ENCODE measurements around the gene PAH. TPM values are rescaled to one million over a fixed set of nuclear protein-coding genes. Genes with fewer than 3 reads are reported as not detected.
A peak's percentile ranks its signal among the peaks of the same experiment; 100 is the strongest.

The PAH gene
- total and polyA plus RNA-seq, 2 of the 4 experiments (the other 2 are of a cell fraction): not detected

- ChIA-PET POLR2A (ENCODE audit: unreplicated experiment) (no interaction called here), CTCF (no interaction called here)
- no TSS peak for BruUV-seq (replicated peaks)
- no peak overlapping the region for H2BK120ac ChIP-seq (ENCODE audit: low read depth, low read length)
- peak overlapping the region; percentile 37 for H2AK9ac ChIP-seq (replicated peaks; ENCODE audit: low read depth, low read length, poor library complexity)
- H3K27ac ChIP-seq (ENCODE audit: insufficient read depth, low read length): no peak overlapping the region
- WGBS, 2 experiments (ENCODE audit: extremely low coverage in 2 of 2, insufficient read length in 1 of 2): 2% methylated on average over 34 of the region's 83 CpGs; no CpG with 5 or more reads in 1 of the 2 experiments
- intact Hi-C loops (cut with micrococcal nuclease) (no loop called here), dilution Hi-C loops (cut with HindIII; ENCODE audit: low sequenced_read_pairs, unreplicated experiment) (no loop called here), in situ Hi-C loops (cut with MboI; ENCODE audit: low sequenced_read_pairs) (no loop called here)
- H2BK5ac ChIP-seq (ENCODE audit: low read depth, low read length, poor library complexity, severe bottlenecking): no peak overlapping the region
- no peak overlapping the region for H4K5ac ChIP-seq (ENCODE audit: low read depth, low read length)
- H3K4me1 ChIP-seq (ENCODE audit: control insufficient read depth, insufficient read depth, low read length): no peaks in the 10 kb centered on the region
- H3K4me2 ChIP-seq (ENCODE audit: low read depth, low read length): peak overlapping the region; percentile 79
- peak overlapping the region; percentile 77 for H2AFZ ChIP-seq (replicated peaks; ENCODE audit: low read length, poor library complexity)
- no peak overlapping the region for H4K8ac ChIP-seq (ENCODE audit: low read depth in 2 of 2, low read length in 2 of 2)
- H2BK15ac ChIP-seq (ENCODE audit: low read depth, low read length): no peak overlapping the region
- DNase-seq (peak; percentile 19), ATAC-seq (ENCODE audit: low read depth) (peak; percentile 65)
- no peaks in the 10 kb centered on the region for H3K9me1 ChIP-seq (ENCODE audit: insufficient read depth, low read length)
- no peak overlapping the region for H3K56ac ChIP-seq (ENCODE audit: extremely low read depth, insufficient read depth, low read length)
- TF ChIP-seq MAZ (IDR thresholded peaks at IDR 0.05; ENCODE audit: borderline replicate concordance, low read depth, low read length) (no peak), USF2 (IDR thresholded peaks at IDR 0.05; ENCODE audit: low read depth, low read length) (no peak), BHLHE40 (IDR thresholded peaks at IDR 0.05; ENCODE audit: low read depth, low read length) (no peak), RCOR1 (IDR thresholded peaks at IDR 0.05; ENCODE audit: insufficient replicate concordance, low read length) (no peak), POLR2A (IDR thresholded peaks at IDR 0.05; ENCODE audit: low read depth, low read length) (no peak)
- TF ChIP-seq, protein P1, sequence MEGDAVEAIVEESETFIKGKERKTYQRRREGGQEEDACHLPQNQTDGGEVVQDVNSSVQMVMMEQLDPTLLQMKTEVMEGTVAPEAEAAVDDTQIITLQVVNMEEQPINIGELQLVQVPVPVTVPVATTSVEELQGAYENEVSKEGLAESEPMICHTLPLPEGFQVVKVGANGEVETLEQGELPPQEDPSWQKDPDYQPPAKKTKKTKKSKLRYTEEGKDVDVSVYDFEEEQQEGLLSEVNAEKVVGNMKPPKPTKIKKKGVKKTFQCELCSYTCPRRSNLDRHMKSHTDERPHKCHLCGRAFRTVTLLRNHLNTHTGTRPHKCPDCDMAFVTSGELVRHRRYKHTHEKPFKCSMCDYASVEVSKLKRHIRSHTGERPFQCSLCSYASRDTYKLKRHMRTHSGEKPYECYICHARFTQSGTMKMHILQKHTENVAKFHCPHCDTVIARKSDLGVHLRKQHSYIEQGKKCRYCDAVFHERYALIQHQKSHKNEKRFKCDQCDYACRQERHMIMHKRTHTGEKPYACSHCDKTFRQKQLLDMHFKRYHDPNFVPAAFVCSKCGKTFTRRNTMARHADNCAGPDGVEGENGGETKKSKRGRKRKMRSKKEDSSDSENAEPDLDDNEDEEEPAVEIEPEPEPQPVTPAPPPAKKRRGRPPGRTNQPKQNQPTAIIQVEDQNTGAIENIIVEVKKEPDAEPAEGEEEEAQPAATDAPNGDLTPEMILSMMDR (conservative IDR thresholded peaks at IDR 0.05; ENCODE audit: low read depth, low read length): no peak
- no peak overlapping the region for H2AK5ac ChIP-seq (ENCODE audit: low read depth, low read length)
- no peak overlapping the region for H4K91ac ChIP-seq (ENCODE audit: insufficient read depth, low read depth, low read length)
- H3K9me3 ChIP-seq (ENCODE audit: control insufficient read depth, insufficient read depth, low read length): 0 out of 2 replicates have a peak, but pooled peaks cover 2% of the 10 kb centered on the region
- H2BK20ac ChIP-seq (ENCODE audit: low read depth, low read length): no peak overlapping the region
- no peaks in the 10 kb centered on the region for H4K20me1 ChIP-seq (ENCODE audit: insufficient read depth, low read length)
- H3K36me3 ChIP-seq (ENCODE audit: control insufficient read depth, insufficient read depth, low read length): no peaks in the 10 kb centered on the region
- no peaks in the 10 kb centered on the region for H3K79me1 ChIP-seq (ENCODE audit: low read depth in 1 of 2, low read length in 2 of 2)
- H3K14ac ChIP-seq (replicated peaks; ENCODE audit: low read depth, low read length): no peak overlapping the region
- H3K27me3 ChIP-seq (ENCODE audit: control insufficient read depth, insufficient read depth, low read length): peaks cover 50% of the 10 kb centered on the region
- no peak overlapping the region for H3K18ac ChIP-seq (ENCODE audit: low read depth, low read length)
- peak overlapping the region; percentile 33 for H3K4me3 ChIP-seq (ENCODE audit: insufficient read depth, low read depth, low read length)
- H3K4ac ChIP-seq (ENCODE audit: low read depth, low read length): no peak overlapping the region
- no peak overlapping the region for H3K23ac ChIP-seq (ENCODE audit: low read depth, low read length)
- H3K9ac ChIP-seq (ENCODE audit: low read depth, low read length): no peak overlapping the region
Observed at GRCh38 chr12:102958073-102958829, 41.2 kb upstream of the PAH start.

Data from IMR-90 (cell line).